Astrocyte (in vitro differentiated cells and primary cell): ENCODE measurements around the gene LITAF. TPM values are rescaled to one million over a fixed set of nuclear protein-coding genes. Genes with fewer than 3 reads are reported as not detected.

Source experiments
- DNase-seq: peaks from one replicate; pipeline ENCODE4 v3.0.0-alpha.2; 2010; ENCODE audit warnings: low read depth
- FAIRE-seq: peaks from 2 replicates; lab custom pipeline; 2011; peaks lifted over from hg19 to GRCh38; lab: Jason Lieb, UNC
- H2AFZ ChIP-seq: 2 replicates; pipeline ENCODE4 v1.6.0; 2012; ENCODE audit warnings: low read depth, low read length, inconsistent platforms
- H3K27ac ChIP-seq: 2 replicates; pipeline ENCODE4 v1.5.1; 2011; ENCODE audit warnings: low read depth, low read length, inconsistent platforms
- H3K27me3 ChIP-seq: 2 replicates; pipeline ENCODE4 v1.6.0; 2011; ENCODE audit warnings: low read length, inconsistent platforms; ENCODE audit not compliant: insufficient read depth
- H3K36me3 ChIP-seq: 2 replicates; pipeline ENCODE4 v1.5.1; 2011; ENCODE audit warnings: low read length, inconsistent platforms; ENCODE audit not compliant: insufficient read depth
- H3K4me1 ChIP-seq: 2 replicates; pipeline ENCODE4 v1.5.1; 2011; ENCODE audit warnings: low read length, inconsistent platforms; ENCODE audit not compliant: insufficient read depth
- H3K4me2 ChIP-seq: 2 replicates; pipeline ENCODE4 v1.6.0; 2012; ENCODE audit warnings: low read length, inconsistent platforms
- H3K4me3 ChIP-seq: 2 replicates; pipeline ENCODE4 v1.5.1; 2011; ENCODE audit warnings: low read depth, mild to moderate bottlenecking, low read length, inconsistent platforms; ENCODE audit not compliant: insufficient read depth
- H3K79me2 ChIP-seq: 2 replicates; pipeline ENCODE4 v1.6.0; 2012; ENCODE audit warnings: mild to moderate bottlenecking, low read length, inconsistent platforms; ENCODE audit not compliant: insufficient read depth
- H3K9ac ChIP-seq: 2 replicates; pipeline ENCODE4 v1.6.0; 2012; ENCODE audit warnings: mild to moderate bottlenecking, low read length, inconsistent platforms
- H3K9me3 ChIP-seq: 2 replicates; pipeline ENCODE4 v1.5.1; 2012; ENCODE audit warnings: low read depth, mild to moderate bottlenecking, low read length, inconsistent platforms; ENCODE audit not compliant: insufficient read depth
- H4K20me1 ChIP-seq: 2 replicates; pipeline ENCODE4 v1.6.0; 2012; ENCODE audit warnings: low read length, inconsistent platforms; ENCODE audit not compliant: insufficient read depth
- H3K27ac Mint-ChIP-seq: one replicate; pipeline ENCODE4 v1.8.0; 2021; ENCODE audit warnings: mild to moderate bottlenecking, mixed read lengths; ENCODE audit not compliant: unreplicated experiment
- H3K27me3 Mint-ChIP-seq: one replicate; pipeline ENCODE4 v1.8.0; 2021; ENCODE audit warnings: low read depth, mixed read lengths; ENCODE audit not compliant: unreplicated experiment
- H3K36me3 Mint-ChIP-seq: one replicate; pipeline ENCODE4 v1.8.0; 2021; ENCODE audit warnings: low read depth, mixed read lengths; ENCODE audit not compliant: unreplicated experiment
- H3K4me1 Mint-ChIP-seq: one replicate; pipeline ENCODE4 v1.8.0; 2021; ENCODE audit warnings: low read depth, mixed read lengths; ENCODE audit not compliant: unreplicated experiment
- H3K4me3 Mint-ChIP-seq: one replicate; pipeline ENCODE4 v1.8.0; 2021; ENCODE audit warnings: mild to moderate bottlenecking, moderate library complexity, mixed read lengths; ENCODE audit not compliant: unreplicated experiment
- H3K9me3 Mint-ChIP-seq: one replicate; pipeline ENCODE4 v1.8.0; 2021; ENCODE audit warnings: mild to moderate bottlenecking, mixed read lengths; ENCODE audit not compliant: unreplicated experiment
- EZH2 ChIP-seq: IDR thresholded peaks from 2 replicates; pipeline ENCODE4 v1.6.1; 2012; ENCODE audit warnings: mild to moderate bottlenecking, low read length, inconsistent platforms; ENCODE audit not compliant: insufficient read depth
- total RNA-seq: library from RNA; stranded (reverse); gene quantifications from 2 replicates; pipeline ENCODE4 v1.2.1, GENCODE V29; 2021
- TF ChIP-seq, protein P1 (sequence below): IDR thresholded peaks from 2 replicates; pipeline ENCODE4 v1.5.1; 2011; ENCODE audit warnings: low read depth, mild to moderate bottlenecking, inconsistent platforms, low read length, moderate library complexity; ENCODE audit not compliant: insufficient read depth

The LITAF gene
- total RNA-seq, 1 donor from 2014 or later, result 113 TPM

DNA sequence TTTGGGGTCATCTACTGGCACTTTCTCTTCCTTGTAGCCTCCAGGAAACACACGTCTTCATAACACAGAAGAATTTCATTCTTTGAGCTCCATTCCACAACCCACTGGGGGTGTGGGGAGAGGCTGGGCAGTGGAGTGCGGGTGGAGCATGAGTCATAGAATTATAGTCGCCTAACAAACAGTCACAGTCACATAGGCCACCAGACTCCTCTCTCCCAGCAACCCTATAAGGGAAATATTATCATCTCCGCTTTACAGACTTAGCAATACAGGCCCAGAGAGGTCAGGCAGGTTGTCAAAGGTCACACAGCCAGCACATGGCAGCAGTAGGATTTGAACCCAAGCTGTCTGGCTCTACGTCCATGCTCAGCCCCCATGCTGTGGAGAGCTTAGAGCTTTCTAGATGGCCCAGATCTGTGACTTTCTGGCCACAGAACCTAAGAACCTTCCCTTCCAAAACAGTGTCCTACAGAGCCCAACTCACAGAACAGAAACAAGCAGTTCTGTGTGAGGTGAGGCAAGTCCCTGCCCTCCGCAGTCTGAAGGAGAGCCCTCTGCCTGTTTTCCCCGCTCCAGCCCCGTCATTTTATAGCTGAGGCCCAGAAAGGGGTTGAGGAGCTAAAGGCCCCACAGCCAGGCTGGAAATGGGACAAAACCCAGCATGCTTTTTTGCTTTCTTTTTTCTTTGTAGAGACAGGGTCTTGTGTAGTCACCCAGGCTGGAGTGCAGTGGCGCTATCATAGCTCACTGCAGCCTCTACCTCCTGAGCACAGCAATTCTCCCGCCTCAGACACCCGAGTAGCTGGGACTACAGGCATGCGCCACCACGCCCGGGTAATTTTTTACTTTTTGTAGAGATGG, 10.7 kb upstream of the LITAF start:
- FAIRE-seq (no peak), DNase-seq (no peak)
- no peaks in the 10 kb centered on the region for H3K9me3 ChIP-seq
- H3K36me3 ChIP-seq, result no peaks in the 10 kb centered on the region
- TF ChIP-seq EZH2, result no peak
- TF ChIP-seq, protein P1, sequence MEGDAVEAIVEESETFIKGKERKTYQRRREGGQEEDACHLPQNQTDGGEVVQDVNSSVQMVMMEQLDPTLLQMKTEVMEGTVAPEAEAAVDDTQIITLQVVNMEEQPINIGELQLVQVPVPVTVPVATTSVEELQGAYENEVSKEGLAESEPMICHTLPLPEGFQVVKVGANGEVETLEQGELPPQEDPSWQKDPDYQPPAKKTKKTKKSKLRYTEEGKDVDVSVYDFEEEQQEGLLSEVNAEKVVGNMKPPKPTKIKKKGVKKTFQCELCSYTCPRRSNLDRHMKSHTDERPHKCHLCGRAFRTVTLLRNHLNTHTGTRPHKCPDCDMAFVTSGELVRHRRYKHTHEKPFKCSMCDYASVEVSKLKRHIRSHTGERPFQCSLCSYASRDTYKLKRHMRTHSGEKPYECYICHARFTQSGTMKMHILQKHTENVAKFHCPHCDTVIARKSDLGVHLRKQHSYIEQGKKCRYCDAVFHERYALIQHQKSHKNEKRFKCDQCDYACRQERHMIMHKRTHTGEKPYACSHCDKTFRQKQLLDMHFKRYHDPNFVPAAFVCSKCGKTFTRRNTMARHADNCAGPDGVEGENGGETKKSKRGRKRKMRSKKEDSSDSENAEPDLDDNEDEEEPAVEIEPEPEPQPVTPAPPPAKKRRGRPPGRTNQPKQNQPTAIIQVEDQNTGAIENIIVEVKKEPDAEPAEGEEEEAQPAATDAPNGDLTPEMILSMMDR, result no peak
- H3K9me3 Mint-ChIP-seq, result no peaks in the 10 kb centered on the region
- no peaks in the 10 kb centered on the region for H3K36me3 Mint-ChIP-seq
- H2AFZ ChIP-seq, result no peak overlapping the region
- H3K79me2 ChIP-seq, result no peaks in the 10 kb centered on the region
- H3K27ac ChIP-seq, result no peak overlapping the region
- H3K4me3 ChIP-seq, result no peak overlapping the region
- no peaks in the 10 kb centered on the region for H4K20me1 ChIP-seq
- H3K27me3 Mint-ChIP-seq, result no peaks in the 10 kb centered on the region
- H3K9ac ChIP-seq, result no peak overlapping the region
- peak overlapping the region; percentile 21 for H3K4me2 ChIP-seq
- peaks cover 8% of the 10 kb centered on the region for H3K4me1 ChIP-seq
- no peaks in the 10 kb centered on the region for H3K27me3 ChIP-seq
- peaks cover 12% of the 10 kb centered on the region for H3K4me1 Mint-ChIP-seq
- no peak overlapping the region for H3K4me3 Mint-ChIP-seq
- peak overlapping the region; percentile 73 for H3K27ac Mint-ChIP-seq

GRCh38 chr16:11596572-11597226, 10.0 kb upstream of the LITAF start:
- no peaks in the 10 kb centered on the region for H4K20me1 ChIP-seq
- H3K36me3 ChIP-seq, result no peaks in the 10 kb centered on the region
- no peak overlapping the region for H3K9ac ChIP-seq
- peaks cover 8% of the 10 kb centered on the region for H3K4me1 ChIP-seq
- no peak overlapping the region for H3K27ac ChIP-seq
- Mint-ChIP-seq H3K9me3 (peaks cover under 1% of the 10 kb centered on the region), H3K36me3 (no peaks in the 10 kb centered on the region), H3K27ac (peak overlapping the region; percentile 73), H3K4me3 (no peak overlapping the region), H3K27me3 (no peaks in the 10 kb centered on the region), H3K4me1 (peaks cover 12% of the 10 kb centered on the region)
- no peaks in the 10 kb centered on the region for H3K79me2 ChIP-seq
- DNase-seq, result no peak
- no peaks in the 10 kb centered on the region for H3K27me3 ChIP-seq
- no peaks in the 10 kb centered on the region for H3K9me3 ChIP-seq
- peak overlapping the region; percentile 21 for H3K4me2 ChIP-seq
- TF ChIP-seq EZH2, result no peak
- TF ChIP-seq, protein P1, result no peak
- no peak overlapping the region for H3K4me3 ChIP-seq
- FAIRE-seq, result no peak
- no peak overlapping the region for H2AFZ ChIP-seq
